Natural killer cell (primary cell): ENCODE results near the gene ADIPOR2. TPM values are rescaled to one million over a fixed set of nuclear protein-coding genes. Genes with fewer than 3 reads are reported as not detected.

Source experiments
- ATAC-seq, 3 donors: fragments of 150-1000 bp in 2 of 3; fragments of 200-7000 bp in 1 of 3; cut with Tn5 transposase; 1 replicate in 1 of 3; 2 replicates in 2 of 3; pipeline ENCODE4 v1.10.0; 2021; ENCODE audit warnings: mild to moderate bottlenecking in 2 of 3, moderate library complexity in 2 of 3
- DNase-seq, 2 donors: peaks; one replicate each; pipeline versions ENCODE4 v3.0.0 to v3.0.0-alpha.2; 2013 to 2021; ENCODE audit warnings: mixed read lengths in 1 of 2
- H3K27ac ChIP-seq: one replicate; pipeline ENCODE4 v1.5.1; 2013; ENCODE audit warnings: mild to moderate bottlenecking, low read length
- H3K27me3 ChIP-seq: one replicate; pipeline ENCODE4 v1.6.1; 2013; ENCODE audit warnings: low read length; ENCODE audit not compliant: control insufficient read depth, insufficient read depth
- H3K36me3 ChIP-seq: one replicate; pipeline ENCODE4 v1.6.1; 2013; ENCODE audit warnings: low read length; ENCODE audit not compliant: control insufficient read depth, insufficient read depth
- H3K4me1 ChIP-seq: one replicate; pipeline ENCODE4 v1.6.1; 2013; ENCODE audit warnings: low read length; ENCODE audit not compliant: control insufficient read depth, insufficient read depth
- H3K4me3 ChIP-seq: one replicate; pipeline ENCODE4 v1.5.1; 2013; ENCODE audit warnings: low read length
- H3K9me3 ChIP-seq: one replicate; pipeline ENCODE4 v1.6.1; 2013; ENCODE audit warnings: low read length; ENCODE audit not compliant: control insufficient read depth, insufficient read depth
- H3K27ac Mint-ChIP-seq, 2 donors: one replicate each; pipeline ENCODE4 v1.8.0; 2022; ENCODE audit warnings: mild to moderate bottlenecking in 2 of 2, mixed read lengths in 2 of 2, moderate library complexity in 1 of 2
- H3K27me3 Mint-ChIP-seq, 2 donors: one replicate each; pipeline ENCODE4 v1.8.0; 2022; ENCODE audit warnings: low read depth in 2 of 2, mixed read lengths in 2 of 2
- H3K36me3 Mint-ChIP-seq: one replicate; pipeline ENCODE4 v1.8.0; 2022; ENCODE audit warnings: mixed read lengths
- H3K4me1 Mint-ChIP-seq, 2 donors: one replicate each; pipeline ENCODE4 v1.8.0; 2022; ENCODE audit warnings: mixed read lengths in 2 of 2
- H3K4me3 Mint-ChIP-seq: one replicate; pipeline ENCODE4 v1.8.0; 2022; ENCODE audit warnings: mild to moderate bottlenecking, moderate library complexity, mixed read lengths
- H3K9me3 Mint-ChIP-seq, 2 donors: one replicate each; pipeline ENCODE4 v1.8.0; 2022; ENCODE audit warnings: mixed read lengths in 2 of 2
- CTCF ChIP-seq: fragments of 200-600 bp; IDR thresholded peaks from one replicate; pipeline ENCODE4 v1.8.0; 2022; ENCODE audit warnings: antibody characterized with exemption
- WGBS: methylation state at CpG from one replicate; pipeline ENCODE4 v1.1.7; 2013; ENCODE audit warnings: missing lambda C conversion rate; ENCODE audit not compliant: insufficient coverage; 5-methylcytosine and 5-hydroxymethylcytosine counted together
- intact Hi-C: fragments of 100-400 bp; cut with micrococcal nuclease; formaldehyde crosslinking; loops from one replicate; pipeline ENCODE4 v1.14.2; 2022
- total RNA-seq, 4 donors: library from RNA; stranded (reverse); fragments of 120-200 nt in 1 of 4; gene quantifications; one replicate each; pipeline versions ENCODE4 v1.2.3 to v1.2.4, GENCODE V29; 2013 to 2022

The ADIPOR2 gene
- total RNA-seq, 3 donors from 2014 or later (not counting 1 experiment from before 2014, with no cell fraction given) = 38.6 to 48.3 (median 44.0) TPM

GRCh38 chr12:1809591-1810190 is 118.8 kb downstream of the ADIPOR2 start:
- ATAC-seq = no peak
- Histone ChIP-seq H3K4me1 (peaks cover 75% of the 10 kb centered on the region), H3K4me3 (no peak overlapping the region), H3K36me3 (no peaks in the 10 kb centered on the region), H3K9me3 (no peaks in the 10 kb centered on the region), H3K27ac (no peak overlapping the region), H3K27me3 (no peaks in the 10 kb centered on the region)
- intact Hi-C loops = loop anchor here (5.0 kb wide), 1 partner anchor 113 kb away; no protein-coding TSS in a partner anchor
- no peak overlapping the region for H3K4me3 Mint-ChIP-seq
- peaks cover 0 to 3% of the 10 kb centered on the region in 2 donors for H3K27me3 Mint-ChIP-seq
- H3K9me3 Mint-ChIP-seq = no peaks in the 10 kb centered on the region
- no peak for TF ChIP-seq CTCF
- 90% methylated on average over 8 of the region's 13 CpGs for WGBS
- H3K36me3 Mint-ChIP-seq = no peaks in the 10 kb centered on the region
- no peak for DNase-seq
- peaks cover 19 to 44% of the 10 kb centered on the region in 2 donors for H3K4me1 Mint-ChIP-seq
- peak overlapping the region; percentile 80 to 89 for H3K27ac Mint-ChIP-seq

GRCh38 chr12:1810201-1810930 is 119.5 kb downstream of the ADIPOR2 start:
- ATAC-seq (no peak), DNase-seq (no peak)
- whole genome bisulfite sequencing = 91% methylated on average over 18 of the region's 21 CpGs
- Histone ChIP-seq H3K9me3 (no peaks in the 10 kb centered on the region), H3K4me1 (peaks cover 71% of the 10 kb centered on the region), H3K27ac (no peak overlapping the region), H3K27me3 (no peaks in the 10 kb centered on the region), H3K36me3 (no peaks in the 10 kb centered on the region), H3K4me3 (no peak overlapping the region)
- peaks cover 17 to 43% of the 10 kb centered on the region in 2 donors for H3K4me1 Mint-ChIP-seq
- peak overlapping the region; percentile 80 to 89 for H3K27ac Mint-ChIP-seq
- no peaks in the 10 kb centered on the region for H3K36me3 Mint-ChIP-seq
- no peaks in the 10 kb centered on the region for H3K9me3 Mint-ChIP-seq
- H3K27me3 Mint-ChIP-seq = peaks cover 0 to 4% of the 10 kb centered on the region in 2 donors
- peak overlapping the region; percentile 70 for H3K4me3 Mint-ChIP-seq
- TF ChIP-seq CTCF = no peak
- intact Hi-C loops = loop anchor here (5.0 kb wide), 1 partner anchor 112 kb away; no protein-coding TSS in a partner anchor

- intact Hi-C loops = loop anchor here (5.0 kb wide), 1 partner anchor 111 kb away; no protein-coding TSS in a partner anchor
- Histone ChIP-seq H3K4me1 (peaks cover 71% of the 10 kb centered on the region), H3K27ac (no peak overlapping the region), H3K9me3 (no peaks in the 10 kb centered on the region), H3K4me3 (no peak overlapping the region), H3K27me3 (no peaks in the 10 kb centered on the region), H3K36me3 (no peaks in the 10 kb centered on the region)
- H3K36me3 Mint-ChIP-seq = no peaks in the 10 kb centered on the region
- no peaks in the 10 kb centered on the region for H3K9me3 Mint-ChIP-seq
- TF ChIP-seq CTCF = no peak
- H3K4me1 Mint-ChIP-seq = peaks cover 17 to 43% of the 10 kb centered on the region in 2 donors
- WGBS = 86% methylated on average over 10 of the region's 10 CpGs
- H3K27me3 Mint-ChIP-seq = peaks cover 0 to 4% of the 10 kb centered on the region in 2 donors
- DNase-seq (no peak), ATAC-seq (no peak)
- peak overlapping the region in 1 of 2 donors; percentile 89 for H3K27ac Mint-ChIP-seq
- peak overlapping the region; percentile 70 for H3K4me3 Mint-ChIP-seq
Observed at GRCh38 chr12:1810931-1811280, 120.0 kb downstream of the ADIPOR2 start.
